ENCODE measurements around the gene SIL1.
A peak's percentile ranks its signal among the peaks of the same experiment; 100 is the strongest.

SIL1 gene

GRCh38 chr5:138966236-138966985 is 231.8 kb downstream of the SIL1 start:
- H3K9ac ChIP-seq (ENCODE audit: low read length in 2 of 2): no peak overlapping the region
- H3K9me3 ChIP-seq (ENCODE audit: control insufficient read depth in 2 of 2, low read length in 2 of 2): no peaks in the 10 kb centered on the region
- H3K27me3 ChIP-seq (ENCODE audit: control insufficient read depth in 1 of 2, insufficient read depth in 2 of 2, low read length in 2 of 2): no peaks in the 10 kb centered on the region
- peaks cover 5% of the 10 kb centered on the region for H3K4me1 ChIP-seq (ENCODE audit: control insufficient read depth, insufficient read depth, low read length)
- no peaks in the 10 kb centered on the region for H3K36me3 ChIP-seq (ENCODE audit: control insufficient read depth in 2 of 2, insufficient read depth in 2 of 2, low read length in 2 of 2)
- no peak overlapping the region for H3K27ac ChIP-seq (ENCODE audit: low read length)
- no peak overlapping the region for H3K4me3 ChIP-seq (ENCODE audit: low read length in 2 of 2)

- Histone ChIP-seq H3K36me3 (ENCODE audit: control insufficient read depth in 2 of 2, insufficient read depth in 2 of 2, low read length in 2 of 2) (no peaks in the 10 kb centered on the region), H3K4me1 (ENCODE audit: control insufficient read depth, insufficient read depth, low read length) (peaks cover 5% of the 10 kb centered on the region), H3K9ac (ENCODE audit: low read length in 2 of 2) (no peak overlapping the region), H3K4me3 (ENCODE audit: low read length in 2 of 2) (no peak overlapping the region), H3K9me3 (ENCODE audit: control insufficient read depth in 2 of 2, low read length in 2 of 2) (no peaks in the 10 kb centered on the region), H3K27ac (ENCODE audit: low read length) (no peak overlapping the region), H3K27me3 (ENCODE audit: control insufficient read depth in 1 of 2, insufficient read depth in 2 of 2, low read length in 2 of 2) (no peaks in the 10 kb centered on the region)
These were observed 232.5 kb downstream of the SIL1 start for GRCh38 chr5:138965626-138966025.

GRCh38 chr5:138964647-138965201 is 233.4 kb downstream of the SIL1 start:
- Histone ChIP-seq H3K4me3 (ENCODE audit: low read length in 2 of 2) (no peak overlapping the region), H3K4me1 (ENCODE audit: control insufficient read depth, insufficient read depth, low read length) (peaks cover 5% of the 10 kb centered on the region), H3K36me3 (ENCODE audit: control insufficient read depth in 2 of 2, insufficient read depth in 2 of 2, low read length in 2 of 2) (no peaks in the 10 kb centered on the region), H3K27ac (ENCODE audit: low read length) (no peak overlapping the region), H3K9ac (ENCODE audit: low read length in 2 of 2) (no peak overlapping the region), H3K9me3 (ENCODE audit: control insufficient read depth in 2 of 2, low read length in 2 of 2) (no peaks in the 10 kb centered on the region), H3K27me3 (ENCODE audit: control insufficient read depth in 1 of 2, insufficient read depth in 2 of 2, low read length in 2 of 2) (no peaks in the 10 kb centered on the region)

- Histone ChIP-seq H3K27ac (ENCODE audit: low read length) (no peak overlapping the region), H3K4me1 (ENCODE audit: control insufficient read depth, insufficient read depth, low read length) (peaks cover 5% of the 10 kb centered on the region), H3K9ac (ENCODE audit: low read length in 2 of 2) (no peak overlapping the region), H3K4me3 (ENCODE audit: low read length in 2 of 2) (no peak overlapping the region), H3K9me3 (ENCODE audit: control insufficient read depth in 2 of 2, low read length in 2 of 2) (no peaks in the 10 kb centered on the region), H3K27me3 (ENCODE audit: control insufficient read depth in 1 of 2, insufficient read depth in 2 of 2, low read length in 2 of 2) (no peaks in the 10 kb centered on the region), H3K36me3 (ENCODE audit: control insufficient read depth in 2 of 2, insufficient read depth in 2 of 2, low read length in 2 of 2) (no peaks in the 10 kb centered on the region)
These were observed 234.3 kb downstream of the SIL1 start for GRCh38 chr5:138963763-138964371.

GRCh38 chr5:138962614-138963370 is 235.4 kb downstream of the SIL1 start:
- Histone ChIP-seq H3K27ac (ENCODE audit: low read length) (no peak overlapping the region), H3K4me1 (ENCODE audit: control insufficient read depth, insufficient read depth, low read length) (peaks cover 5% of the 10 kb centered on the region), H3K36me3 (ENCODE audit: control insufficient read depth in 2 of 2, insufficient read depth in 2 of 2, low read length in 2 of 2) (no peaks in the 10 kb centered on the region), H3K9me3 (ENCODE audit: control insufficient read depth in 2 of 2, low read length in 2 of 2) (no peaks in the 10 kb centered on the region), H3K9ac (ENCODE audit: low read length in 2 of 2) (no peak overlapping the region), H3K4me3 (ENCODE audit: low read length in 2 of 2) (no peak overlapping the region), H3K27me3 (ENCODE audit: control insufficient read depth in 1 of 2, insufficient read depth in 2 of 2, low read length in 2 of 2) (no peaks in the 10 kb centered on the region)

GRCh38 chr5:138961729-138962128 is 236.4 kb downstream of the SIL1 start:
- Histone ChIP-seq H3K4me1 (ENCODE audit: control insufficient read depth, insufficient read depth, low read length) (peaks cover 5% of the 10 kb centered on the region), H3K4me3 (ENCODE audit: low read length in 2 of 2) (no peak overlapping the region), H3K27me3 (ENCODE audit: control insufficient read depth in 1 of 2, insufficient read depth in 2 of 2, low read length in 2 of 2) (no peaks in the 10 kb centered on the region), H3K9ac (ENCODE audit: low read length in 2 of 2) (no peak overlapping the region), H3K27ac (ENCODE audit: low read length) (no peak overlapping the region), H3K9me3 (ENCODE audit: control insufficient read depth in 2 of 2, low read length in 2 of 2) (no peaks in the 10 kb centered on the region), H3K36me3 (ENCODE audit: control insufficient read depth in 2 of 2, insufficient read depth in 2 of 2, low read length in 2 of 2) (no peaks in the 10 kb centered on the region)

- no peak overlapping the region for H3K9ac ChIP-seq (ENCODE audit: low read length in 2 of 2)
- H3K27ac ChIP-seq (ENCODE audit: low read length): no peak overlapping the region
- H3K27me3 ChIP-seq (ENCODE audit: control insufficient read depth in 1 of 2, insufficient read depth in 2 of 2, low read length in 2 of 2): no peaks in the 10 kb centered on the region
- H3K4me1 ChIP-seq (ENCODE audit: control insufficient read depth, insufficient read depth, low read length): peaks cover 5% of the 10 kb centered on the region
- H3K4me3 ChIP-seq (ENCODE audit: low read length in 2 of 2): no peak overlapping the region
- H3K36me3 ChIP-seq (ENCODE audit: control insufficient read depth in 2 of 2, insufficient read depth in 2 of 2, low read length in 2 of 2): no peaks in the 10 kb centered on the region
- H3K9me3 ChIP-seq (ENCODE audit: control insufficient read depth in 2 of 2, low read length in 2 of 2): no peaks in the 10 kb centered on the region
These were observed 236.9 kb downstream of the SIL1 start for GRCh38 chr5:138961221-138961620.

GRCh38 chr5:138960145-138960692 is 237.9 kb downstream of the SIL1 start:
- Histone ChIP-seq H3K27ac (ENCODE audit: low read length) (no peak overlapping the region), H3K36me3 (ENCODE audit: control insufficient read depth in 2 of 2, insufficient read depth in 2 of 2, low read length in 2 of 2) (no peaks in the 10 kb centered on the region), H3K27me3 (ENCODE audit: control insufficient read depth in 1 of 2, insufficient read depth in 2 of 2, low read length in 2 of 2) (no peaks in the 10 kb centered on the region), H3K4me3 (ENCODE audit: low read length in 2 of 2) (no peak overlapping the region), H3K9ac (ENCODE audit: low read length in 2 of 2) (no peak overlapping the region), H3K4me1 (ENCODE audit: control insufficient read depth, insufficient read depth, low read length) (peaks cover 10% of the 10 kb centered on the region), H3K9me3 (ENCODE audit: control insufficient read depth in 2 of 2, low read length in 2 of 2) (no peaks in the 10 kb centered on the region)

GRCh38 chr5:138956801-138957200 is 241.4 kb downstream of the SIL1 start:
- H3K9ac ChIP-seq (ENCODE audit: low read length in 2 of 2): no peak overlapping the region
- H3K4me3 ChIP-seq (ENCODE audit: low read length in 2 of 2): no peak overlapping the region
- H3K9me3 ChIP-seq (ENCODE audit: control insufficient read depth in 2 of 2, low read length in 2 of 2): no peaks in the 10 kb centered on the region
- H3K27me3 ChIP-seq (ENCODE audit: control insufficient read depth in 1 of 2, insufficient read depth in 2 of 2, low read length in 2 of 2): no peaks in the 10 kb centered on the region
- no peak overlapping the region for H3K27ac ChIP-seq (ENCODE audit: low read length)
- H3K4me1 ChIP-seq (ENCODE audit: control insufficient read depth, insufficient read depth, low read length): peaks cover 38% of the 10 kb centered on the region
- no peaks in the 10 kb centered on the region for H3K36me3 ChIP-seq (ENCODE audit: control insufficient read depth in 2 of 2, insufficient read depth in 2 of 2, low read length in 2 of 2)

GRCh38 chr5:138955671-138956295 is 242.4 kb downstream of the SIL1 start:
- Histone ChIP-seq H3K4me3 (ENCODE audit: low read length in 2 of 2) (no peak overlapping the region), H3K27ac (ENCODE audit: low read length) (peak overlapping the region; percentile 70), H3K4me1 (ENCODE audit: control insufficient read depth, insufficient read depth, low read length) (peaks cover 47% of the 10 kb centered on the region), H3K27me3 (ENCODE audit: control insufficient read depth in 1 of 2, insufficient read depth in 2 of 2, low read length in 2 of 2) (no peaks in the 10 kb centered on the region), H3K36me3 (ENCODE audit: control insufficient read depth in 2 of 2, insufficient read depth in 2 of 2, low read length in 2 of 2) (no peaks in the 10 kb centered on the region), H3K9ac (ENCODE audit: low read length in 2 of 2) (no peak overlapping the region), H3K9me3 (ENCODE audit: control insufficient read depth in 2 of 2, low read length in 2 of 2) (no peaks in the 10 kb centered on the region)

All from stomach smooth muscle (tissue), 2 donors.